ENCODE data around the gene ADGRD2.

Gene ADGRD2
- 0 reads per million in 3 donors for total RNA-seq

GRCh38 chr9:124450241-124450924, at the start of gene ADGRD2:
TSS of gene ADGRD2 (plus strand) at chr9:124450451. CDS start at chr9:124451667, 1,216 bp downstream.
- no peak within 1 kb of the TSS for H3K27ac ChIP-seq (ENCODE audit: insufficient read depth, low read length, poor library complexity, severe bottlenecking)
- H3K36me3 ChIP-seq (ENCODE audit: control insufficient read depth, insufficient read depth, low read length) = no peaks in the 10 kb centered on the region
- no peak for DNase-seq
- no peaks in the 10 kb centered on the region for H3K4me1 ChIP-seq (ENCODE audit: control insufficient read depth, insufficient read depth, low read length, poor library complexity, severe bottlenecking)
- no peak within 1 kb of the TSS for H3K4me3 ChIP-seq (ENCODE audit: insufficient read depth, low read depth, low read length, poor library complexity, severe bottlenecking)
- H3K9me3 ChIP-seq (ENCODE audit: control insufficient read depth, low read length) = no peaks in the 10 kb centered on the region
- peaks cover 11% of the 10 kb centered on the region for H3K27me3 ChIP-seq (replicated peaks; ENCODE audit: control insufficient read depth, insufficient read depth, low read length, poor library complexity, severe bottlenecking)

- H3K36me3 ChIP-seq (ENCODE audit: control insufficient read depth, insufficient read depth, low read length) = peaks cover 57% of the 10 kb centered on the region
- H3K27me3 ChIP-seq (replicated peaks; ENCODE audit: control insufficient read depth, insufficient read depth, low read length, poor library complexity, severe bottlenecking) = no peaks in the 10 kb centered on the region
- H3K4me3 ChIP-seq (ENCODE audit: insufficient read depth, low read depth, low read length, poor library complexity, severe bottlenecking) = no peak overlapping the region
- no peak overlapping the region for H3K27ac ChIP-seq (ENCODE audit: insufficient read depth, low read length, poor library complexity, severe bottlenecking)
- DNase-seq = no peak
- no peaks in the 10 kb centered on the region for H3K9me3 ChIP-seq (ENCODE audit: control insufficient read depth, low read length)
- H3K4me1 ChIP-seq (ENCODE audit: control insufficient read depth, insufficient read depth, low read length, poor library complexity, severe bottlenecking) = no peaks in the 10 kb centered on the region
Measured at GRCh38 chr9:124403246-124403645, 47.0 kb upstream of the ADGRD2 start.

- Histone ChIP-seq H3K36me3 (ENCODE audit: control insufficient read depth, insufficient read depth, low read length) (peaks cover 69% of the 10 kb centered on the region), H3K4me1 (ENCODE audit: control insufficient read depth, insufficient read depth, low read length, poor library complexity, severe bottlenecking) (peaks cover 1% of the 10 kb centered on the region), H3K27ac (ENCODE audit: insufficient read depth, low read length, poor library complexity, severe bottlenecking) (no peak overlapping the region), H3K9me3 (ENCODE audit: control insufficient read depth, low read length) (no peaks in the 10 kb centered on the region), H3K27me3 (replicated peaks; ENCODE audit: control insufficient read depth, insufficient read depth, low read length, poor library complexity, severe bottlenecking) (no peaks in the 10 kb centered on the region), H3K4me3 (ENCODE audit: insufficient read depth, low read depth, low read length, poor library complexity, severe bottlenecking) (no peak overlapping the region)
- no peak for DNase-seq
Measured at GRCh38 chr9:124409410-124409809, 40.8 kb upstream of the ADGRD2 start.

GRCh38 chr9:124410321-124410913, 39.8 kb upstream of the ADGRD2 start:
- H3K27ac ChIP-seq (ENCODE audit: insufficient read depth, low read length, poor library complexity, severe bottlenecking) = no peak overlapping the region
- no peaks in the 10 kb centered on the region for H3K9me3 ChIP-seq (ENCODE audit: control insufficient read depth, low read length)
- H3K4me1 ChIP-seq (ENCODE audit: control insufficient read depth, insufficient read depth, low read length, poor library complexity, severe bottlenecking) = peaks cover 7% of the 10 kb centered on the region
- no peak overlapping the region for H3K4me3 ChIP-seq (ENCODE audit: insufficient read depth, low read depth, low read length, poor library complexity, severe bottlenecking)
- peaks cover 62% of the 10 kb centered on the region for H3K36me3 ChIP-seq (ENCODE audit: control insufficient read depth, insufficient read depth, low read length)
- DNase-seq = no peak
- H3K27me3 ChIP-seq (replicated peaks; ENCODE audit: control insufficient read depth, insufficient read depth, low read length, poor library complexity, severe bottlenecking) = no peaks in the 10 kb centered on the region

GRCh38 chr9:124411514-124412227, 38.6 kb upstream of the ADGRD2 start:
- no peak overlapping the region for H3K27ac ChIP-seq (ENCODE audit: insufficient read depth, low read length, poor library complexity, severe bottlenecking)
- peaks cover 51% of the 10 kb centered on the region for H3K36me3 ChIP-seq (ENCODE audit: control insufficient read depth, insufficient read depth, low read length)
- H3K27me3 ChIP-seq (replicated peaks; ENCODE audit: control insufficient read depth, insufficient read depth, low read length, poor library complexity, severe bottlenecking) = no peaks in the 10 kb centered on the region
- H3K4me1 ChIP-seq (ENCODE audit: control insufficient read depth, insufficient read depth, low read length, poor library complexity, severe bottlenecking) = peaks cover 7% of the 10 kb centered on the region
- DNase-seq = no peak
- H3K9me3 ChIP-seq (ENCODE audit: control insufficient read depth, low read length) = no peaks in the 10 kb centered on the region
- H3K4me3 ChIP-seq (ENCODE audit: insufficient read depth, low read depth, low read length, poor library complexity, severe bottlenecking) = no peak overlapping the region

GRCh38 chr9:124412228-124412575, 38.0 kb upstream of the ADGRD2 start:
- no peak overlapping the region for H3K27ac ChIP-seq (ENCODE audit: insufficient read depth, low read length, poor library complexity, severe bottlenecking)
- H3K4me3 ChIP-seq (ENCODE audit: insufficient read depth, low read depth, low read length, poor library complexity, severe bottlenecking) = no peak overlapping the region
- H3K9me3 ChIP-seq (ENCODE audit: control insufficient read depth, low read length) = no peaks in the 10 kb centered on the region
- H3K27me3 ChIP-seq (replicated peaks; ENCODE audit: control insufficient read depth, insufficient read depth, low read length, poor library complexity, severe bottlenecking) = no peaks in the 10 kb centered on the region
- H3K36me3 ChIP-seq (ENCODE audit: control insufficient read depth, insufficient read depth, low read length) = peaks cover 49% of the 10 kb centered on the region
- peaks cover 7% of the 10 kb centered on the region for H3K4me1 ChIP-seq (ENCODE audit: control insufficient read depth, insufficient read depth, low read length, poor library complexity, severe bottlenecking)
- DNase-seq = no peak

GRCh38 chr9:124414612-124415011, 35.6 kb upstream of the ADGRD2 start:
- no peak for DNase-seq
- Histone ChIP-seq H3K9me3 (ENCODE audit: control insufficient read depth, low read length) (no peaks in the 10 kb centered on the region), H3K27me3 (replicated peaks; ENCODE audit: control insufficient read depth, insufficient read depth, low read length, poor library complexity, severe bottlenecking) (no peaks in the 10 kb centered on the region), H3K4me3 (ENCODE audit: insufficient read depth, low read depth, low read length, poor library complexity, severe bottlenecking) (peak overlapping the region; percentile 95), H3K36me3 (ENCODE audit: control insufficient read depth, insufficient read depth, low read length) (peaks cover 36% of the 10 kb centered on the region), H3K27ac (ENCODE audit: insufficient read depth, low read length, poor library complexity, severe bottlenecking) (peak overlapping the region; percentile 82), H3K4me1 (ENCODE audit: control insufficient read depth, insufficient read depth, low read length, poor library complexity, severe bottlenecking) (peaks cover 7% of the 10 kb centered on the region)

GRCh38 chr9:124415102-124415851, 35.0 kb upstream of the ADGRD2 start, which contains the start of gene PSMB7:
TSS of gene PSMB7 (minus strand) at chr9:124415442. CDS start at chr9:124415425, 17 bp downstream.
- DNase-seq = peak; percentile 91 to 95 (median 94)
- no peaks in the 10 kb centered on the region for H3K27me3 ChIP-seq (replicated peaks; ENCODE audit: control insufficient read depth, insufficient read depth, low read length, poor library complexity, severe bottlenecking)
- H3K36me3 ChIP-seq (ENCODE audit: control insufficient read depth, insufficient read depth, low read length) = peaks cover 33% of the 10 kb centered on the region
- H3K9me3 ChIP-seq (ENCODE audit: control insufficient read depth, low read length) = no peaks in the 10 kb centered on the region
- peak within 1 kb of the TSS; percentile 95 for H3K4me3 ChIP-seq (ENCODE audit: insufficient read depth, low read depth, low read length, poor library complexity, severe bottlenecking)
- peaks cover 7% of the 10 kb centered on the region for H3K4me1 ChIP-seq (ENCODE audit: control insufficient read depth, insufficient read depth, low read length, poor library complexity, severe bottlenecking)
- peak within 1 kb of the TSS; percentile 82 for H3K27ac ChIP-seq (ENCODE audit: insufficient read depth, low read length, poor library complexity, severe bottlenecking)

GRCh38 chr9:124415852-124416484, 34.3 kb upstream of the ADGRD2 start:
- H3K36me3 ChIP-seq (ENCODE audit: control insufficient read depth, insufficient read depth, low read length) = peaks cover 26% of the 10 kb centered on the region
- H3K27me3 ChIP-seq (replicated peaks; ENCODE audit: control insufficient read depth, insufficient read depth, low read length, poor library complexity, severe bottlenecking) = no peaks in the 10 kb centered on the region
- H3K4me3 ChIP-seq (ENCODE audit: insufficient read depth, low read depth, low read length, poor library complexity, severe bottlenecking) = peak overlapping the region; percentile 95
- no peaks in the 10 kb centered on the region for H3K9me3 ChIP-seq (ENCODE audit: control insufficient read depth, low read length)
- H3K27ac ChIP-seq (ENCODE audit: insufficient read depth, low read length, poor library complexity, severe bottlenecking) = no peak overlapping the region
- peaks cover 7% of the 10 kb centered on the region for H3K4me1 ChIP-seq (ENCODE audit: control insufficient read depth, insufficient read depth, low read length, poor library complexity, severe bottlenecking)
- DNase-seq = no peak
